ENCODE data around the gene AP5M1.
A peak's percentile ranks its signal among the peaks of the same experiment; 100 is the strongest.

Gene AP5M1

GRCh38 chr14:57291692-57292647 lies 23.2 kb downstream of the AP5M1 start:
- H3K9ac ChIP-seq (ENCODE audit: low read depth, low read length) = no peak overlapping the region
- no peak overlapping the region for H3K4me3 ChIP-seq (ENCODE audit: low read depth, low read length)
- H3K27ac ChIP-seq (ENCODE audit: low read depth, low read length) = peak overlapping the region; percentile 38
- H3K4me1 ChIP-seq (ENCODE audit: control insufficient read depth, insufficient read depth, low read length) = peaks cover 13% of the 10 kb centered on the region
- no peaks in the 10 kb centered on the region for H3K27me3 ChIP-seq (ENCODE audit: control insufficient read depth, insufficient read depth, low read length)
- H3K36me3 ChIP-seq (ENCODE audit: control insufficient read depth, insufficient read depth, low read length) = peaks cover 29% of the 10 kb centered on the region
- no peaks in the 10 kb centered on the region for H3K9me3 ChIP-seq (ENCODE audit: control insufficient read depth, insufficient read depth, low read length)

- no peaks in the 10 kb centered on the region for H3K9me3 ChIP-seq (ENCODE audit: control insufficient read depth, insufficient read depth, low read length)
- peaks cover 13% of the 10 kb centered on the region for H3K4me1 ChIP-seq (ENCODE audit: control insufficient read depth, insufficient read depth, low read length)
- H3K36me3 ChIP-seq (ENCODE audit: control insufficient read depth, insufficient read depth, low read length) = peaks cover 10% of the 10 kb centered on the region; the same call in 1 of the 2 replicates
- no peaks in the 10 kb centered on the region for H3K27me3 ChIP-seq (ENCODE audit: control insufficient read depth, insufficient read depth, low read length)
- H3K4me3 ChIP-seq (ENCODE audit: low read depth, low read length) = no peak overlapping the region
- H3K9ac ChIP-seq (ENCODE audit: low read depth, low read length) = no peak overlapping the region
- no peak overlapping the region for H3K27ac ChIP-seq (ENCODE audit: low read depth, low read length)
Observed at GRCh38 chr14:57293866-57294837, 25.4 kb downstream of the AP5M1 start.

GRCh38 chr14:57295239-57295638 lies 26.5 kb downstream of the AP5M1 start:
- Histone ChIP-seq H3K9me3 (ENCODE audit: control insufficient read depth, insufficient read depth, low read length) (no peaks in the 10 kb centered on the region), H3K9ac (ENCODE audit: low read depth, low read length) (no peak overlapping the region), H3K27me3 (ENCODE audit: control insufficient read depth, insufficient read depth, low read length) (no peaks in the 10 kb centered on the region), H3K4me1 (ENCODE audit: control insufficient read depth, insufficient read depth, low read length) (peaks cover 13% of the 10 kb centered on the region), H3K27ac (ENCODE audit: low read depth, low read length) (no peak overlapping the region), H3K4me3 (ENCODE audit: low read depth, low read length) (no peak overlapping the region), H3K36me3 (ENCODE audit: control insufficient read depth, insufficient read depth, low read length) (0 out of 2 replicates have a peak, but pooled peaks cover 4% of the 10 kb centered on the region)

DNA sequence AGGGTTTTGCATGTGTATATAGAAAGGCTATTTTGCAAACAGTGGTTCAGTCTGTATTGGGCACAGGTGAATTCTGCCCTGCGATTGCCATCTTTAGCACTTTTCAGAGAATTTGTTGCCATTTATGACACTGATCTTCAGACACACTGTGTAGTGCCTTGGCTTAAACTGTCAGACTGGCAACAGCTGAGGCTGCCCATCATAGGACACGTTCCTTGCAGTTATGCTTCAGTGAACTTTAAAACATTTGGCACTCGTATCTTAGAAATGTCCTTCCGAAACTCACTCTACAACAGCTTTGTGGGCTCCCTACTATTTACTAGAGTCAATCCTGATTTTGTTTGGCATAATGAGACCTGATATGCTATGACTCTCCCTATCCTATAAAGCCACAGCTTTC lies 29.1 kb downstream of the AP5M1 start:
- no peak overlapping the region for H3K27ac ChIP-seq (ENCODE audit: low read depth, low read length)

DNA sequence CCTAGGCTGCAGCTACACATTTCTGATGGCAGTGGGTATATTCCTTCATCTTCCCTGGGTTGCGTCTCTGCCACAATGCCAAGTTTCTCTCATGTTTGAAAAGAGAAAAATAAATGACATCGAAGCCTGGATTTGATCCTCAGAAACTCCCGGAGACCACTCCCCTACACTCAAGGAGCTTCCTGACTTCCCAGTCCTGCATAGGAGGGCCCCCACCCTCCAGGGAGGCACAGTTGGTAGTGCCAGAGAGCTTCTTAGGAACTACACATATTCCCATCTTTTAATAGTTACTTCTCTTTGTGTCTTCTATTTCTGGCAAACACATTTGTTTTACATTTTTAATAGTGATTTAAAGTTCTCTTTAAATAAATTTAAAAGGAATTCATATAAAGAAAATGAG lies 30.7 kb downstream of the AP5M1 start:
- H3K27me3 ChIP-seq (ENCODE audit: control insufficient read depth, insufficient read depth, low read length) = no peaks in the 10 kb centered on the region
- no peak overlapping the region for H3K9ac ChIP-seq (ENCODE audit: low read depth, low read length)
- no peaks in the 10 kb centered on the region for H3K9me3 ChIP-seq (ENCODE audit: control insufficient read depth, insufficient read depth, low read length)
- no peak overlapping the region for H3K4me3 ChIP-seq (ENCODE audit: low read depth, low read length)
- no peaks in the 10 kb centered on the region for H3K36me3 ChIP-seq (ENCODE audit: control insufficient read depth, insufficient read depth, low read length)
- H3K4me1 ChIP-seq (ENCODE audit: control insufficient read depth, insufficient read depth, low read length) = no peaks in the 10 kb centered on the region; the same call in 1 of the 2 replicates
- no peak overlapping the region for H3K27ac ChIP-seq (ENCODE audit: low read depth, low read length)

More for the DNA sequence above, 29.1 kb downstream of the AP5M1 start:
- Histone ChIP-seq H3K36me3 (ENCODE audit: control insufficient read depth, insufficient read depth, low read length) (no peaks in the 10 kb centered on the region), H3K27me3 (ENCODE audit: control insufficient read depth, insufficient read depth, low read length) (no peaks in the 10 kb centered on the region), H3K9ac (ENCODE audit: low read depth, low read length) (no peak overlapping the region), H3K9me3 (ENCODE audit: control insufficient read depth, insufficient read depth, low read length) (no peaks in the 10 kb centered on the region), H3K4me3 (ENCODE audit: low read depth, low read length) (no peak overlapping the region), H3K4me1 (ENCODE audit: control insufficient read depth, insufficient read depth, low read length) (peaks cover 4% of the 10 kb centered on the region)

- Histone ChIP-seq H3K9me3 (ENCODE audit: control insufficient read depth, insufficient read depth, low read length) (no peaks in the 10 kb centered on the region), H3K4me1 (ENCODE audit: control insufficient read depth, insufficient read depth, low read length) (peaks cover 7% of the 10 kb centered on the region; the same call in 1 of the 2 replicates), H3K9ac (ENCODE audit: low read depth, low read length) (no peak overlapping the region), H3K27me3 (ENCODE audit: control insufficient read depth, insufficient read depth, low read length) (no peaks in the 10 kb centered on the region), H3K27ac (ENCODE audit: low read depth, low read length) (no peak overlapping the region), H3K4me3 (ENCODE audit: low read depth, low read length) (no peak overlapping the region), H3K36me3 (ENCODE audit: control insufficient read depth, insufficient read depth, low read length) (no peaks in the 10 kb centered on the region)
Observed at GRCh38 chr14:57302883-57303282, 34.1 kb downstream of the AP5M1 start.

DNA sequence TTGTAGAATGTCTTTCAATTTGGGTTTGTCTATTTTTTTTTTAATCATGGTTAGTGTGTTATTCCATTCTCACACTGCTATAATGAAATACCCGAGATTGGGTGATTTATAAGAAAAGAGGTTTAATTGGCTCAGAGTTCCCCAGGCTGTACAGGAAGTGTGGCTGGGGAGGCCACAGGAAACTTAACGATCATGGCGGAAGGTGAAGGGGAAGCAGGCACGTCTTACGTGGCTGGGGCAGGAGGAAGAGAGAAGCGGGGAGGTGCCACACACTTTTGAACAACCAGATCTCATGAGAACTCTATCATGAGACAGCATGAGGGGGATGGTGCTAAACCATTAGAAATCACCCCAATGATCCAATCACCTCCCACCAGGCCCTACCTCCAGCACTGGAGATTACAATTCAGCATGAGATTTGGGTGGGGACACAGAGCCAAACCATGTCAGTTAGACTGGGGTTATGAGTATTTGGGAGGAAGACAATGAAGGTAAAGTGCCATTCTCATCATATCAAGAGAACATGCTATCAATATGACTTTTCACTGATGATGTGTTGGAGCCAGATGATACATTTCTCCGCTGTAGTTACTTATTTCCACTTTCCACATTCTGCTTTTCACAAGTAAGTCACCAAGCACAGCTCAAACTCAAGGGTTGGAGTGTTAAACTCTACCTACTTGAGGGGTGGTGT lies 45.8 kb downstream of the AP5M1 start:
- Histone ChIP-seq H3K27me3 (ENCODE audit: control insufficient read depth, insufficient read depth, low read length) (no peaks in the 10 kb centered on the region), H3K4me1 (ENCODE audit: control insufficient read depth, insufficient read depth, low read length) (no peaks in the 10 kb centered on the region), H3K36me3 (ENCODE audit: control insufficient read depth, insufficient read depth, low read length) (no peaks in the 10 kb centered on the region), H3K9ac (ENCODE audit: low read depth, low read length) (no peak overlapping the region), H3K9me3 (ENCODE audit: control insufficient read depth, insufficient read depth, low read length) (no peaks in the 10 kb centered on the region), H3K4me3 (ENCODE audit: low read depth, low read length) (no peak overlapping the region), H3K27ac (ENCODE audit: low read depth, low read length) (no peak overlapping the region)

DNA sequence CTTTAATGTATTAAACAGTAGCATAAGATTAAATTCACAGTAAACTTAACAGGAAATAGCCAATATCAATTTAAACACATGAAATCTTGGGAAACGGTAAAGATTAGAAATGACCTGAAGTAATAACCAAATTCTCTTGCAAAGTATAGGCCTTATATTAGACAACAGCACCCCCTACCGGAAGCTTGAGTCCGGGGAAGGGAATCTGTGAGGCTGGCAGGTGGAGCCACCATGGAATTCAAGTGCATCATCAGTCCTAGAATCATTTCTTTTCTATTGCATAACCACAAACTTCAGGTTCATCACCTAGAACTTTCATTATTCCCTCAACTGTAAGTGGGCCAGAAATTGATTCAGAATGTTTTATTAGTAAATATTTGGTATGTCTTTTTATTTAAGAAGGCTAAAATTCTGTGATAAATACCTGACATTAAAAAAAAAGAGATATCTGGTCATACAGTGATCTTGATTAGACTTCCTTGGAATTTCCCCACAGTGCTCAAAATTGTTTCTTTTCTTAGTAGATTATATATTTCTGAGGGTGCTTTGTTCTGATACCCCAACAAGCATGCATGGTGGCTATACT lies 48.6 kb downstream of the AP5M1 start:
- H3K4me3 ChIP-seq (ENCODE audit: low read depth, low read length) = no peak overlapping the region
- no peaks in the 10 kb centered on the region for H3K4me1 ChIP-seq (ENCODE audit: control insufficient read depth, insufficient read depth, low read length)
- H3K27me3 ChIP-seq (ENCODE audit: control insufficient read depth, insufficient read depth, low read length) = no peaks in the 10 kb centered on the region
- H3K9me3 ChIP-seq (ENCODE audit: control insufficient read depth, insufficient read depth, low read length) = no peaks in the 10 kb centered on the region
- no peaks in the 10 kb centered on the region for H3K36me3 ChIP-seq (ENCODE audit: control insufficient read depth, insufficient read depth, low read length)
- H3K27ac ChIP-seq (ENCODE audit: low read depth, low read length) = no peak overlapping the region
- no peak overlapping the region for H3K9ac ChIP-seq (ENCODE audit: low read depth, low read length)

GRCh38 chr14:57319636-57320192 lies 50.9 kb downstream of the AP5M1 start:
- Histone ChIP-seq H3K9me3 (ENCODE audit: control insufficient read depth, insufficient read depth, low read length) (no peaks in the 10 kb centered on the region), H3K9ac (ENCODE audit: low read depth, low read length) (no peak overlapping the region), H3K4me1 (ENCODE audit: control insufficient read depth, insufficient read depth, low read length) (no peaks in the 10 kb centered on the region), H3K36me3 (ENCODE audit: control insufficient read depth, insufficient read depth, low read length) (no peaks in the 10 kb centered on the region), H3K27ac (ENCODE audit: low read depth, low read length) (no peak overlapping the region), H3K27me3 (ENCODE audit: control insufficient read depth, insufficient read depth, low read length) (no peaks in the 10 kb centered on the region), H3K4me3 (ENCODE audit: low read depth, low read length) (no peak overlapping the region)

DNA sequence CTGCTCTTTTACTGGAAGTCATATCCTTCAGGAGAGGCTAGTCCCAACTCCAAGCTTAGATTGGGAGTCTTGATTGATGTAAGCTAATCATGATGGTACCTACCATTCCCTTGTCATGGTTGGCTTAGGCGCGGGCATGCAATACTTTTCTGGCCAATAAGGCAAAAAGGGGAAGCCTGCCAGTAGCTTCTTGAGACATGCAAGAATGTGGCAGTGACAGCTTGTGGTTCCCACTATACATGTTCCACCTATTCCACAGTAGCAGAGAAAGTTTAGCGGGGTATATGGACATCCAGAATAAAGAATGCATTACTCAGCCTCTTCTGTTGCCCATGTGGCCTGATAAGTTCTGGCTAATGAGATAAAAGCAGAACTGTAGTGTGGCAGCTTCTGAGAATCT lies 55.0 kb downstream of the AP5M1 start:
- no peak overlapping the region for H3K27ac ChIP-seq (ENCODE audit: low read depth, low read length)
- H3K9me3 ChIP-seq (ENCODE audit: control insufficient read depth, insufficient read depth, low read length) = no peaks in the 10 kb centered on the region
- no peaks in the 10 kb centered on the region for H3K36me3 ChIP-seq (ENCODE audit: control insufficient read depth, insufficient read depth, low read length)
- H3K9ac ChIP-seq (ENCODE audit: low read depth, low read length) = no peak overlapping the region
- H3K4me1 ChIP-seq (ENCODE audit: control insufficient read depth, insufficient read depth, low read length) = no peaks in the 10 kb centered on the region
- no peak overlapping the region for H3K4me3 ChIP-seq (ENCODE audit: low read depth, low read length)
- H3K27me3 ChIP-seq (ENCODE audit: control insufficient read depth, insufficient read depth, low read length) = no peaks in the 10 kb centered on the region

Data from HUES48 (cell line).